ENCODE measurements around the gene PALLD. TPM values are rescaled to one million over a fixed set of nuclear protein-coding genes. Genes with fewer than 3 reads are reported as not detected.

Gene PALLD
- total RNA-seq, 2 experiments from 2014 or later, result 0.49 to 0.78 TPM

DNA sequence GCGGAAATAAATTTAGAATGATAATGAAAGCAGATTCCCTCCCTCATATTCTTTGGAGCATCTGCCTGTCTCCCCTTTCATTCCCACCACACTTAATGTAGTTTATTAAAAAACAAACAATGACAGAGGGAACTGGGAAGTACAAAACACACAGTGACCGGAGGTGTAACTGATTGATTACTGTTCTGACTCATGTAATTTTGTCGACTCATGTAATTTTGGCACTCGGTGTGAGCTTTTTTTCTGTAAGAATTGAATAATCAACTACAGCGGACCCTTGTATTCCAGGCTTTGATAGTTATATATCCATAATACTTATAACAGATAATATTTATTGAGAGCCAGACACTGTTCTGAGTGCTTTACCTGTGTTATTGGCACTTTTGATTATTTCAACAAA, 110.4 kb downstream of the PALLD start:
- Mint-ChIP-seq H3K4me1 (ENCODE audit: low read depth) (no peaks in the 10 kb centered on the region), H3K4me3 (no peak overlapping the region), H3K9me3 (no peaks in the 10 kb centered on the region), H3K36me3 (ENCODE audit: low read depth) (no peaks in the 10 kb centered on the region), H3K27me3 (peaks cover 4% of the 10 kb centered on the region), H3K27ac (no peak overlapping the region)
- no peak overlapping the region for H3K27ac ChIP-seq (ENCODE audit: low read depth in 1 of 2, low read length in 2 of 2)
- no peaks in the 10 kb centered on the region for H3K9me3 ChIP-seq (ENCODE audit: control insufficient read depth in 1 of 2, insufficient read depth in 1 of 2, low read length in 2 of 2)
- ATAC-seq (ENCODE audit: poor library complexity) (no peak), DNase-seq (no peak)
- TF ChIP-seq, protein P1, sequence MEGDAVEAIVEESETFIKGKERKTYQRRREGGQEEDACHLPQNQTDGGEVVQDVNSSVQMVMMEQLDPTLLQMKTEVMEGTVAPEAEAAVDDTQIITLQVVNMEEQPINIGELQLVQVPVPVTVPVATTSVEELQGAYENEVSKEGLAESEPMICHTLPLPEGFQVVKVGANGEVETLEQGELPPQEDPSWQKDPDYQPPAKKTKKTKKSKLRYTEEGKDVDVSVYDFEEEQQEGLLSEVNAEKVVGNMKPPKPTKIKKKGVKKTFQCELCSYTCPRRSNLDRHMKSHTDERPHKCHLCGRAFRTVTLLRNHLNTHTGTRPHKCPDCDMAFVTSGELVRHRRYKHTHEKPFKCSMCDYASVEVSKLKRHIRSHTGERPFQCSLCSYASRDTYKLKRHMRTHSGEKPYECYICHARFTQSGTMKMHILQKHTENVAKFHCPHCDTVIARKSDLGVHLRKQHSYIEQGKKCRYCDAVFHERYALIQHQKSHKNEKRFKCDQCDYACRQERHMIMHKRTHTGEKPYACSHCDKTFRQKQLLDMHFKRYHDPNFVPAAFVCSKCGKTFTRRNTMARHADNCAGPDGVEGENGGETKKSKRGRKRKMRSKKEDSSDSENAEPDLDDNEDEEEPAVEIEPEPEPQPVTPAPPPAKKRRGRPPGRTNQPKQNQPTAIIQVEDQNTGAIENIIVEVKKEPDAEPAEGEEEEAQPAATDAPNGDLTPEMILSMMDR (IDR thresholded peaks at IDR 0.05), result no peak
- no peaks in the 10 kb centered on the region for H3K4me1 ChIP-seq (ENCODE audit: insufficient read depth, low read length)
- intact Hi-C loops (cut with DNase I, micrococcal nuclease), result no loop called here
- H3K27me3 ChIP-seq (ENCODE audit: control insufficient read depth in 1 of 2, insufficient read depth in 2 of 2, low read length in 2 of 2), result no peaks in the 10 kb centered on the region
- H3K4me3 ChIP-seq (ENCODE audit: low read length), result no peak overlapping the region
- H3K36me3 ChIP-seq (ENCODE audit: insufficient read depth, low read length), result no peaks in the 10 kb centered on the region
- ChIA-PET CTCF (interaction anchor here (1.3 kb wide), 1 partner anchor 18 kb away, joined by 3 read pairs; no protein-coding TSS in a partner anchor), POLR2A (no interaction called here)

DNA sequence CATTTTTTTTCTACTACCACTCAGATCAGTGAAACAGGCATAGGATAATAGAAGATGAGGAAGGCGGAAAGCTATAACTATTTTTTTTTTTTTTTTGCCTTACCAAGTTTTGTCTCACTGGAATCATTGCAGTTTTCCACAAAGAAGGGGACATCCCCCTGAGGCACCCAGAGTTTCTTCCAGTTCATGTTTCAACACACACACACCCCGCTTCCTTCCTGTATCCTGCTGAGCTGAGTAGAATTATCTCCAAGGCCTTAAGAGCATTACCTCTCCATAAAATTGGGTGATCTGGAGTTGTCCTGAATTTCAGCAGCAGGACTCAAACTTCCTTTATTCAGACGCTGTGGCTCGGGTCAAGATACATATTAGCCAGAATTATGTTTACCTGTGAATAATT, 111.9 kb downstream of the PALLD start:
- no peak for ATAC-seq (ENCODE audit: poor library complexity)
- no peaks in the 10 kb centered on the region for H3K9me3 ChIP-seq (ENCODE audit: control insufficient read depth in 1 of 2, insufficient read depth in 1 of 2, low read length in 2 of 2)
- H3K27ac Mint-ChIP-seq, result no peak overlapping the region
- intact Hi-C loops (cut with DNase I, micrococcal nuclease), result no loop called here
- H3K27me3 Mint-ChIP-seq, result peaks cover 10% of the 10 kb centered on the region
- H3K4me3 ChIP-seq (ENCODE audit: low read length), result no peak overlapping the region
- H3K36me3 ChIP-seq (ENCODE audit: insufficient read depth, low read length), result no peaks in the 10 kb centered on the region
- H3K4me3 Mint-ChIP-seq, result no peak overlapping the region
- no peaks in the 10 kb centered on the region for H3K4me1 Mint-ChIP-seq (ENCODE audit: low read depth)
- H3K4me1 ChIP-seq (ENCODE audit: insufficient read depth, low read length), result no peaks in the 10 kb centered on the region
- no peak overlapping the region for H3K27ac ChIP-seq (ENCODE audit: low read depth in 1 of 2, low read length in 2 of 2)
- no peaks in the 10 kb centered on the region for H3K27me3 ChIP-seq (ENCODE audit: control insufficient read depth in 1 of 2, insufficient read depth in 2 of 2, low read length in 2 of 2)
- CTCF ChIA-PET, result no interaction called here
- H3K9me3 Mint-ChIP-seq, result no peaks in the 10 kb centered on the region
- no peak for DNase-seq
- POLR2A ChIA-PET, result no interaction called here
- no peaks in the 10 kb centered on the region for H3K36me3 Mint-ChIP-seq (ENCODE audit: low read depth)
- TF ChIP-seq, protein P1 (IDR thresholded peaks at IDR 0.05), result no peak

DNA sequence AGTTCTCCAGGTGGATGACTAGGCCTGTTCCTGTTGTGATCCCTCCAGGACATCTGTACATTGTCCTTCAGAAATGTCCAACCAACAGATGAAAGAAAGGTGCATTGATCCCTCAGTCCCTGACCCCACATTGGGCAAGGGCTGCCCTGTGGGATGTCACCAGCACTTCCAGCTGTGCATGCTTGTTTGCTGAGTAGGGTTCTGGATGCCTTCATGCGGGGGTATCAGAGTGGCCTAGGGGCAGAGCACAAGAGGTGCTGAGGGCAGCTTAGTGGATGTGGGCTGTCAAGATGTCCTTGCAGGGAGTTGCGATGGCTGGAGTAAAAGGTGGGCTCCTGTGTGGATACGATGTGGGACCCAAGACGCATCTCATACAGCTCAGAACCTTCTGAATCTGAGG, 112.5 kb downstream of the PALLD start:
- H3K4me3 Mint-ChIP-seq, result no peak overlapping the region
- intact Hi-C loops (cut with DNase I, micrococcal nuclease), result no loop called here
- no peaks in the 10 kb centered on the region for H3K36me3 ChIP-seq (ENCODE audit: insufficient read depth, low read length)
- no peaks in the 10 kb centered on the region for H3K4me1 Mint-ChIP-seq (ENCODE audit: low read depth)
- H3K27ac ChIP-seq (ENCODE audit: low read depth in 1 of 2, low read length in 2 of 2), result no peak overlapping the region
- no peak overlapping the region for H3K4me3 ChIP-seq (ENCODE audit: low read length)
- H3K27me3 ChIP-seq (ENCODE audit: control insufficient read depth in 1 of 2, insufficient read depth in 2 of 2, low read length in 2 of 2), result no peaks in the 10 kb centered on the region
- H3K9me3 Mint-ChIP-seq, result no peaks in the 10 kb centered on the region
- peaks cover 10% of the 10 kb centered on the region for H3K27me3 Mint-ChIP-seq
- no peaks in the 10 kb centered on the region for H3K9me3 ChIP-seq (ENCODE audit: control insufficient read depth in 1 of 2, insufficient read depth in 1 of 2, low read length in 2 of 2)
- TF ChIP-seq, protein P1 (IDR thresholded peaks at IDR 0.05), result no peak
- ATAC-seq (ENCODE audit: poor library complexity), result no peak
- H3K27ac Mint-ChIP-seq, result no peak overlapping the region
- no peak for DNase-seq
- POLR2A ChIA-PET, result no interaction called here
- H3K36me3 Mint-ChIP-seq (ENCODE audit: low read depth), result no peaks in the 10 kb centered on the region
- CTCF ChIA-PET, result no interaction called here
- H3K4me1 ChIP-seq (ENCODE audit: insufficient read depth, low read length), result no peaks in the 10 kb centered on the region
